ENCODE results near the gene ADGRE3.

The ADGRE3 gene, protein sequence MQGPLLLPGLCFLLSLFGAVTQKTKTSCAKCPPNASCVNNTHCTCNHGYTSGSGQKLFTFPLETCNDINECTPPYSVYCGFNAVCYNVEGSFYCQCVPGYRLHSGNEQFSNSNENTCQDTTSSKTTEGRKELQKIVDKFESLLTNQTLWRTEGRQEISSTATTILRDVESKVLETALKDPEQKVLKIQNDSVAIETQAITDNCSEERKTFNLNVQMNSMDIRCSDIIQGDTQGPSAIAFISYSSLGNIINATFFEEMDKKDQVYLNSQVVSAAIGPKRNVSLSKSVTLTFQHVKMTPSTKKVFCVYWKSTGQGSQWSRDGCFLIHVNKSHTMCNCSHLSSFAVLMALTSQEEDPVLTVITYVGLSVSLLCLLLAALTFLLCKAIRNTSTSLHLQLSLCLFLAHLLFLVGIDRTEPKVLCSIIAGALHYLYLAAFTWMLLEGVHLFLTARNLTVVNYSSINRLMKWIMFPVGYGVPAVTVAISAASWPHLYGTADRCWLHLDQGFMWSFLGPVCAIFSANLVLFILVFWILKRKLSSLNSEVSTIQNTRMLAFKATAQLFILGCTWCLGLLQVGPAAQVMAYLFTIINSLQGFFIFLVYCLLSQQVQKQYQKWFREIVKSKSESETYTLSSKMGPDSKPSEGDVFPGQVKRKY

DNA sequence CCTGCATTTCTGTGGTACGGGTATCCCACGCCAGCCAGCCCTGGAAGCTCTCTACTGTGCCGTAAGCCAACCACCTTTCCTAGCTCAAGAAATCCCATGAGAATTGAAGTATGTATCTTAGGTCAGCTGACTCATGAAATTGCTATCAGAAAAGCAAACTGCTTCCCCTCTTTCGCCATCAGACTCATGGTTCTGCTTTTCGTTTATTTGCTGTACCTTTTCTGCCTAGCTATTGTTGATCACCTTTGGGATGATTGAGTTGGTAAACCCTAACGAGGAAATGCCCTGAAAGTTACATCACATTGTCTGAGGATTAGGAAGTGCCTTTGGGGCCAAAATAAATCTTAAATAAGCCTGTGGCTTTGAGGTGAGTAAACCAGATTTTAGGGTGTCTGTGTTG lies at the start of gene ADGRE3:
Gene ADGRE3, minus strand, starts transcription at position 81 of the 400 bp plus-strand sequence. Its CDS starts 74 bp downstream, at position 7.
- no peak within 1 kb of the TSS for H3K4me3 ChIP-seq (ENCODE audit: control insufficient read depth, low read depth, low read length)
- DNase-seq (ENCODE audit: low read depth), result no peak
- TF ChIP-seq, protein P1, sequence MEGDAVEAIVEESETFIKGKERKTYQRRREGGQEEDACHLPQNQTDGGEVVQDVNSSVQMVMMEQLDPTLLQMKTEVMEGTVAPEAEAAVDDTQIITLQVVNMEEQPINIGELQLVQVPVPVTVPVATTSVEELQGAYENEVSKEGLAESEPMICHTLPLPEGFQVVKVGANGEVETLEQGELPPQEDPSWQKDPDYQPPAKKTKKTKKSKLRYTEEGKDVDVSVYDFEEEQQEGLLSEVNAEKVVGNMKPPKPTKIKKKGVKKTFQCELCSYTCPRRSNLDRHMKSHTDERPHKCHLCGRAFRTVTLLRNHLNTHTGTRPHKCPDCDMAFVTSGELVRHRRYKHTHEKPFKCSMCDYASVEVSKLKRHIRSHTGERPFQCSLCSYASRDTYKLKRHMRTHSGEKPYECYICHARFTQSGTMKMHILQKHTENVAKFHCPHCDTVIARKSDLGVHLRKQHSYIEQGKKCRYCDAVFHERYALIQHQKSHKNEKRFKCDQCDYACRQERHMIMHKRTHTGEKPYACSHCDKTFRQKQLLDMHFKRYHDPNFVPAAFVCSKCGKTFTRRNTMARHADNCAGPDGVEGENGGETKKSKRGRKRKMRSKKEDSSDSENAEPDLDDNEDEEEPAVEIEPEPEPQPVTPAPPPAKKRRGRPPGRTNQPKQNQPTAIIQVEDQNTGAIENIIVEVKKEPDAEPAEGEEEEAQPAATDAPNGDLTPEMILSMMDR (IDR thresholded peaks at IDR 0.05; ENCODE audit: control insufficient read depth, insufficient read depth, low read depth, low read length, missing control alignments), result no peak

DNA sequence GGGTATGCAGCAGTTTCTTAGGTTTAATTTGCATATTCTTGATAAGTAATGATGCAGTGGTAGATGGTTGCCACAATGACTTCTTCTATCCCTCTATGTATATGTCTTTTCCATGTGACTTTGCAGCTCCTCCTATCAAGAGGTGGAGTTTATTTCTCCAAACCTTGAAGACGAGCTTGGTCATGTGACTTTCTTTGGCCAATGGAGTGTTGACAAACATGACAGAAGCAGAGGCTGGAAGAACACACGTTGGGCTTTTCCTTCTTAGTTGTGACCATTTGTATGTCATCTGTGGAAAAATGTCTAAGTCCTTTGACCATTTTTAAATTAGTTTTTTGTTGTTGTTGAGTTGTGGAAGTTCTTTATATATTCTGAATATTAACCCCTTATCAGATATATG lies 47.5 kb upstream of the ADGRE3 start:
- no peak for DNase-seq (ENCODE audit: low read depth)
- TF ChIP-seq, protein P1 (IDR thresholded peaks at IDR 0.05; ENCODE audit: control insufficient read depth, insufficient read depth, low read depth, low read length, missing control alignments), result no peak
- H3K4me3 ChIP-seq (ENCODE audit: control insufficient read depth, low read depth, low read length), result no peak overlapping the region

DNA sequence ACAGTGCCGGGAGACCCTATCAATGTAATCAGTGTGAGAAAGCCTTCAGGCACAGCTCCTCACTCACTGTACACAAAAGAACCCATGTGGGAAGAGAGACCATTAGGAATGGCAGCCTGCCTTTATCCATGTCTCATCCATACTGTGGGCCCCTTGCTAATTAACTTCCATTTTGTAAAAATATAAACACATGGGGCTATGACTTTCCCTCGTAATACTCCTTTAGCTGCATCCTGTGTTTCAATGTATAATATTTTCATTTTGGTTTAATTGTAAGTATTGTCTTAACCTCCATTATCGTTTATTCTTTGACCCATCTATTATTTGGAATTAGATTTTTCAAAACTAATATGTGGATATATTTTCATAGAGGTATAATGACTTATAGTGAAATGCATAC lies 44.5 kb upstream of the ADGRE3 start:
- H3K4me3 ChIP-seq (ENCODE audit: control insufficient read depth, low read depth, low read length), result no peak overlapping the region
- no peak for DNase-seq (ENCODE audit: low read depth)
- TF ChIP-seq, protein P1 (IDR thresholded peaks at IDR 0.05; ENCODE audit: control insufficient read depth, insufficient read depth, low read depth, low read length, missing control alignments), result no peak

DNA sequence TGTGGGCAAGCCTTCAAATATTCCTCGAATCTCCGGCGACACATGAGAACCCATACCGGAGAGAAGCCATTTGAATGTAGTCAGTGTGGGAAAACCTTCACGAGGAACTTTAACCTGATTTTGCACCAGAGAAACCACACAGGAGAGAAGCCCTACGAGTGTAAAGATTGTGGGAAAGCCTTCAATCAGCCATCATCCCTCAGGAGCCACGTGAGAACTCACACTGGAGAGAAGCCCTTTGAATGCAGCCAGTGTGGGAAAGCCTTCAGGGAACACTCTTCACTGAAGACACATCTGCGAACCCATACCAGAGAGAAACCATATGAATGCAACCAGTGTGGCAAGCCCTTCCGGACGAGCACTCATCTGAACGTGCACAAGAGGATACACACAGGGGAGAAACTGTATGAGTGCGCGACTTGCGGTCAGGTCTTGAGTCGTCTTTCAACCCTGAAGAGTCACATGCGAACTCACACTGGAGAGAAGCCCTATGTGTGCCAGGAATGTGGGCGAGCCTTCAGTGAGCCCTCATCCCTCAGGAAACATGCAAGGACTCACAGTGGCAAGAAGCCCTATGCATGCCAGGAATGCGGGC lies 44.0 kb upstream of the ADGRE3 start:
- no peak overlapping the region for H3K4me3 ChIP-seq (ENCODE audit: control insufficient read depth, low read depth, low read length)
- no peak for DNase-seq (ENCODE audit: low read depth)
- TF ChIP-seq, protein P1 (IDR thresholded peaks at IDR 0.05; ENCODE audit: control insufficient read depth, insufficient read depth, low read depth, low read length, missing control alignments), result no peak

DNA sequence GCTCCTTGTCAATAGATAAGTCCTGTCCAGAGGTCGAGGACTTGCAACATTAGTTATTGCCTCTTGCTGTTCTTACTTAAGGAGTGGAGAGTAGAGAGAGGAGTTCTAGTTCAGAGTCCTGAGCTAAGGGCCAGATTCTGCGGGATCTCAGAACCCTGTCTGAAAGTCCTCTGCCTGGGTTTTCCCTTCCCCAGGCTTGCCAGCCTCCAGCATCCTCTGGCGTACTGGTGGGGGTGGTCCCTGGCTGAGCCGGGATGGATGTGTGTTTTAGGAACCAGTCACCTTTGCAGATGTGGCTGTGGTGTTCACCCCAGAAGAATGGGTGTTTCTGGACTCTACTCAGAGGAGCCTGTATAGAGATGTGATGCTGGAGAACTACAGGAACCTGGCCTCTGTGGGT lies 41.2 kb upstream of the ADGRE3 start:
- no peak for DNase-seq (ENCODE audit: low read depth)
- TF ChIP-seq, protein P1 (IDR thresholded peaks at IDR 0.05; ENCODE audit: control insufficient read depth, insufficient read depth, low read depth, low read length, missing control alignments), result no peak

DNA sequence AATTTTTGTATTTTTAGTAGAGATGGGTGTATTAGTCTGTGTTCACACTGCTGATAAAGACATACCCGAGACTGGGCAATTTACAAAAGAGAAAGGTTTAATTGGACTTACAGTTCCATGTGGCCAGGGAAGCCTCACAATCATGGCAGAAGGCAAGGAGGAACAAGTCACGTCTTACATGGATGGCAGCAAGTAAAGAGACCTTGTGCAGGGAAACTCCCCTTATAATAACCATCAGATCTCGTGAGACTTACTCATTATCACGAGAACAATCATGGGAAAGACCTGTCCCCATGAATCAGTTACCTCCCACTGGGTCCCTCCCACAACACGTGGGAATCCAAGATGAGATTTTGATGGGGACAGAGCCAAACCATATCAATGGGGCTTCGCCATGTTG lies 29.8 kb upstream of the ADGRE3 start:
- TF ChIP-seq, protein P1 (IDR thresholded peaks at IDR 0.05; ENCODE audit: control insufficient read depth, insufficient read depth, low read depth, low read length, missing control alignments), result no peak
- no peak overlapping the region for H3K4me3 ChIP-seq (ENCODE audit: control insufficient read depth, low read depth, low read length)
- DNase-seq (ENCODE audit: low read depth), result no peak

More for the DNA sequence above, 41.2 kb upstream of the ADGRE3 start:
- H3K4me3 ChIP-seq (ENCODE audit: control insufficient read depth, low read depth, low read length), result no peak overlapping the region

All from AG09309 (cell line).